Measurements from ENCODE around the gene TM6SF1. TPM values are rescaled to one million over a fixed set of nuclear protein-coding genes. Genes with fewer than 3 reads are reported as not detected.
"Not testable (repeated sequence)": the region's sequence is repeated elsewhere in the genome, so short reads cannot be mapped to it uniquely, and the experiment has no call there.

Gene TM6SF1
- total RNA-seq, 1 donor from 2014 or later = 20.1 TPM

DNA sequence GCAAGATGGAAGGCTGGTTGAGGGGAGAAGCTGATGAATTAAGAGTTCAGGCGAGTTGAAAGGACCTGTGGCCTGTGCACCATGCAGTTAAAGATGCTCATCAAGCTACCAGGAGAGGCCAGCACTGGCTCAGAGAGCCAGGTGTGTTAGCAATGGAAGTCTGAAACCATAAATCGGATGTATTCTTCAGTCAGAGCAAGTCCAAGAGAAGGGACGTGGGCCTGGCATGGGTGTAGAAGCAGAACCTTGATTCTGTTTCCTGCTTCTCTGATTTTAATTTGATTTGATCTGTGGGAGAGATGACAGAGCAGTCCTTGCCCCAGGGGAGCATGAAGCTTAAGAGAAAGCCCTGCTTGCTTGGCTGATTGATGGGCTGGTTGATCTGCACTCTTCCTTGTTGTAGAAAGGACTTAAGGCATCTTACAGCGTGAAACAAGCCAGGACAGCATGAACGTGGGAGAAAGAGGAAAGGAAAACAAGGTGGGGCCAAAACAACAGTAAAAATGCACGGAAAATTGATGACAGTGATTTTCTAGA lies 10.9 kb downstream of the TM6SF1 start:
- DNase-seq = no peak

DNA sequence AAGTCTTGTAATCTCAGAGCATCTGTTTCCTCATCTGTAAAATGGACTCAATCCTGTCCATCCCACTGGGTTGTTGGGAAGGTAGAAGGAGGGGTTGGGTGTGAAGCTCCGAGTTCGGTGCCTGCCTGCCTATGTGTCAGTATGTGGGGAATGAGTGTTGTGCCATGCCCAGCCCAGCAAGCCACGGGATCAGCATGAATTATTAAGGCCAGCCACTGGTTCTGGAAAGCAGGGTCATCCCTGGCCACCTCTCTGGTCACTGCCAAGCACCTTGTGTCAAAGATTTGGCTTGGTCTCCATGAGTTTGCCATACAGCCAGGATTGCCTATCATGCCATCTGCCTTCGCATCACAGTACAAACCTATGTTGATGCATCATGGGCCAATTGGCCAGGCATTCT lies 11.5 kb downstream of the TM6SF1 start:
- DNase-seq = no peak

GRCh38 chr15:83119968-83120581 lies 12.6 kb downstream of the TM6SF1 start:
- no peak for DNase-seq

DNA sequence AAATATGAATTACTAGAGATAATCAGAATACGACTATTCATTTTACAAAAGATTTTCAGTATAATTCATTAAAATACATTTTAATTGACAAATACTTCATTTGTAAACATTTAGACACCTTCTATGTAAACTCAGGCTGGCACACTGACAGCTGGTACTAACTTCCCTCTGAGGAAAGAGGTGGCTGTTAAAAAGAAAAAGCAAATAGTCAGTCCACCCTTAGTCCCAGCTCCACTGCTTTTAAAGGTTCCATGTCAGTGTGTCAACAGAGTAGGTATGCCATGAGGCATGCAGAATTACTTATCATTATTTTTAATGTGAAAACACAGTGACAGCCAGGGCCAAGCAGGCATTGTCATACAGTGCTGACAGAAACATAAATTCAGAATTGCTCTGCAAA lies 16.1 kb downstream of the TM6SF1 start:
- DNase-seq = no peak

DNA sequence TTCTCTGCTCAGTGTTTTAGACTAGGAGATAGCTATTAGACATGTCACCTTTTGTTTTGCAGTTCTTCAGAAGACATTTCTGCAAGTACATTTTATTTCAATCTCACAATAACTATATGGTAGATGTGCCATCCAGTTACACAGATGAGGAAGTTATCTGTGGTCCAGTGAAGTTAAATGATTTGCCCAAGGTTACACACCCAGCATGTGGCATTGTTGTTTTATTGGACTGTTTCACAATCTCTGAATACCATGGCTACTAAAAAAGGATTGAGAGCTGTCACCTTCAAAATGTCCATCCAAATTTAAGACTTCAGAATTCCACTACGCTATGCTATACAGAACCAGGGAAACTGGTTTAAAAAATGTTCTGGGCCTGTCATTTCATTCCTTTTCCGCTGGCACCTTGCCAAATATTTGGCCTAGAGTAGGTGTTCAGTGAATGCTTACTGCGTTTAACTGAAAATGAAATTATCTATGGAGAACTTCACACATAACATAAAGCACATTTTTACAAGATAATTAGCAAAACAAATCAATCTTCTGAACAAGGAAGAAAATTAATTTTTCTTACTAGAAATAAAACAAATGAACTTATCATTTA lies 20.2 kb downstream of the TM6SF1 start:
- no peak for DNase-seq

GRCh38 chr15:83129791-83130190 lies 22.3 kb downstream of the TM6SF1 start:
- no peak for DNase-seq

DNA sequence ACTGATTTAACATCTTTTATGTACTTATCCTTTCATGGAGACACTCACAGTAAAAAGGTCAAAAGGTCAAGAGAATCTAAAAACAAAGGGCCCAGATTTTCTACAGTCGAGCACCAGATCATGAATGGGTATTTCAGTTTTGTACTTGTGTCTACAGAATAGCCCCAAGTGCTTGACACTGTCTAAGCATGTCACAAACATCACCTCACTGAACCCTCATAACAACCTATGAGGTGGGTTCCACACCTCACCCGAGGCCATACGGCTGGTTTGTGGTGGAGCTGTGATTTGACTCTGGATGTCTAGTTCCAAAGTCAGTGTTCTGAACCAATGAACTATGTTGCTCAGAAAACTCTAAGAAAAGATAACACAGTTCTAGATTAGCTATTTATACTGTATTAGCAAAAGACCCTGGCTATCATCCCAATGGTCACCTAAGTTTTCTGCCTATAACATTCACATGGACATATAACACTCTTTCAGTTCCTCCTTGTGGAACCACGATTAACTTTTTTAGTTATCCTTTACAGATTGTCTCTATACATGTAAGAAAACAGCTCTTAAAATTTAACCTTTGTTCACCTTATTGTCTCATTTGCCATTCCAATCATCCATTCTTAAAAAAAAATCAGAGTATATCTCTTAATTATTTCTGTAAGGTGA lies 25.5 kb downstream of the TM6SF1 start:
- DNase-seq = no peak

- DNase-seq = not testable (repeated sequence)
Observed at GRCh38 chr15:83142151-83142550, 34.7 kb downstream of the TM6SF1 start.

- no peak for DNase-seq
Observed at GRCh38 chr15:83144771-83145170, 37.3 kb downstream of the TM6SF1 start.

- no peak for DNase-seq
Observed at GRCh38 chr15:83153288-83153687, 45.8 kb downstream of the TM6SF1 start.

GRCh38 chr15:83155942-83156341 lies 48.5 kb downstream of the TM6SF1 start:
- DNase-seq = no peak

DNA sequence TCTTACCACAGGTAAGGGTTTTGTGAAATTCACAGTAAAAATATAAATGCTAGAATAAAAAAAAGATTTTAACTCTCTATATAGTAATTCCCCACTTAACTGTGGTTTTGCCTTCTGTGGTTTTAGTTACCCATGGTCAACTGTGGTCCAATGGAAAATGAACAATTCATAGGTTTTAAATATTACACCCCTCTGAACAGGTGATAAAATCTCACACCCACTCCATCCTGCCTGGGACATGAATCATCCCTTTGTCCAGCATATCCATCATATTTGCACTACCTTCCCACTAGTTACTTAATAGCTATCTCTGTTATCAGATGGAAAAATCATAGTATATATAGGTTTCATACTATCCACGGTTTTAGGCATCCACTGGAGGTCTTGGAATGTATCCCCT lies 50.9 kb downstream of the TM6SF1 start:
- no peak for DNase-seq

DNA sequence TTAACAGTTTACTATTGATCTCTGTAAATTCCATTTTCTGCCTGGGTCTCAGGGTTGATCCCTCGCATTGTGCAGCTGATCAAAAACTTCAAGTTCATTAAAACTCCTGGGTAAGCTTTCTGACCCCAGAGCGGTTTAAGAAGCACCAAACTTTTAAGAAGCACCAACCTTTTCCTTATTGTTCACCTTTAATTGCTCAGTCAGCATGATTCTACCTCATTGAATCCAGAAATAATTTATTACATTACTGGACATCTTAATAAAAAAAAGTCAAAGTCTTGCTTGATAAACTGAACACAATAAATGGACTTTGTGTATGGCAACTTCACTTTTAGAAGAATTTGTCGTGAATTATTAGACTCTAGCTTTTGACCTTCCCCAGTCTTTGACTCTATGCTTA lies 53.3 kb downstream of the TM6SF1 start:
- DNase-seq = no peak

DNA sequence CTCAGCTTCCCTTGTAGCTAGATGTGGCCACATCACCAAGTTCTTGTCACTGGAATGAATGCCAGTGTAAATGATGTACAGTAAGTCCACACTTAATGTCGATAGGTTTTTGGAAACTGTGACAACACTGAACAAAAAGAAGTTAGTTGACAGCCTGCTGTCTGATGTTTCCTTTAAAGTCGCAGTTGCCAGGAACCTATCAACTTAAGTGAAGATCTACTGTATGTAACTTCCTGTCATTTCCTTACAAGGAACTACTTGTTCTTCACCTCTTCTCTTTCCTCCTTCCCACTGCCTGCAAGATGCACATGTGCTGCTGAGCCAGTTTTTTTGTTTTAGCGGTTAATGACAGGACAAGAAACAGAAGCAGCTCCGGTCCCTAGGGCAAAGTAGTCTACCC lies 55.6 kb downstream of the TM6SF1 start:
- no peak for DNase-seq

- DNase-seq = no peak
Observed at GRCh38 chr15:83164111-83164770, 56.8 kb downstream of the TM6SF1 start.

DNA sequence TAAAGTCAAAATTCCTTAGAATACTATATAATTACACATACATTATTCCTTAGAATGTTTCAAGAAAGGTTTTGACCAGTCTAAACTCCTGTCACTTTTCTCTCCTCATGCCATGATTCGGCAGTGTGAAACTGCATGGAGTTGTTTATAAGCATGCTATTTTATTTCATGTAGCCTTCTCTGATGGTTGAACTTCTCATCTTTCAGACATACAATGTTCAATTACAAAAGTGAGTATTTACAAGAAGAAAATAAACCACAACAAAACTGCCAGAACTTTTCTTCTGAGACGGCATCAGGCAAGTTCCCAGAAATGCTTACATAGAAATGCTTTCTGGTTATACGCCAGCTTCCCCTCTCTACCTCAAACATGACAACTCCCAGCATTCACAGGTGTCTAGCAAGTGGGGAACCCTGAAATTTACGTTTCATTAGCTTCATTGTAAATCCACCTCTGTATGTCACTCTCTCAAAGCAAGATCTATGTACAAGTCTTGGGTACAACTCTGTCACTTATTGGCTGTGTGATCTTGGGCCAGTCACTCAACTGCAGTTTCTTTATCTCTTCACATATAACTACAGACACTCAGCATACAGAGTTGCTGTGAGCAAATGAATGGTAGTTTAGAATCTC lies 57.4 kb downstream of the TM6SF1 start:
- DNase-seq = no peak

GRCh38 chr15:83166218-83166617 lies 58.8 kb downstream of the TM6SF1 start:
- DNase-seq = no peak

GRCh38 chr15:83166830-83167229 lies 59.4 kb downstream of the TM6SF1 start:
- no peak for DNase-seq

GRCh38 chr15:83169576-83169975 lies 62.1 kb downstream of the TM6SF1 start:
- not testable (repeated sequence) for DNase-seq

GRCh38 chr15:83170474-83171165 lies 63.2 kb downstream of the TM6SF1 start:
- no peak for DNase-seq

- DNase-seq = no peak
Observed at GRCh38 chr15:83174891-83175290, 67.4 kb downstream of the TM6SF1 start.

DNA sequence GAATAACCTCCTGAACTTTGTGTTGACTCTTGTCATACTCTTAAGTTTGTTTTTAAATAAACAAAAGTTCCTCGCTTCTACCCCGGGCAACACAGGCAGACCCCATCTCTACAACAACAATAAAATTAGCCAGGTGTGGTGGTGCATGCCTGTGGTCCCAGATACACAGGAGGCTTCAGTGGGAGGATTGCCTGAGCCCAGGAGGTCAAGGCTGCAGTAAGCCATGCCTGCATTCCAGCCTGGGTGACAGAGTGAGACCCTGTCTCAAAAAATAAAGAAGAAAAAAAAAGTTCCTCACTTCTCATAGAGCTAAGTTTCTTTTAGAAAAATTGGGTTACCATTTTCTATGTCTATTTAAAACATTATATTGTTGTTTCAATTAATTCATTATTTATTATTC lies 70.9 kb downstream of the TM6SF1 start:
- no peak for DNase-seq
